ENCODE data around the gene EHF. TPM values are rescaled to one million over a fixed set of nuclear protein-coding genes. Genes with fewer than 3 reads are reported as not detected.

Gene EHF
- total RNA-seq, 4 donors from 2014 or later = 0.09 to 0.85 TPM; not detected in 2

DNA sequence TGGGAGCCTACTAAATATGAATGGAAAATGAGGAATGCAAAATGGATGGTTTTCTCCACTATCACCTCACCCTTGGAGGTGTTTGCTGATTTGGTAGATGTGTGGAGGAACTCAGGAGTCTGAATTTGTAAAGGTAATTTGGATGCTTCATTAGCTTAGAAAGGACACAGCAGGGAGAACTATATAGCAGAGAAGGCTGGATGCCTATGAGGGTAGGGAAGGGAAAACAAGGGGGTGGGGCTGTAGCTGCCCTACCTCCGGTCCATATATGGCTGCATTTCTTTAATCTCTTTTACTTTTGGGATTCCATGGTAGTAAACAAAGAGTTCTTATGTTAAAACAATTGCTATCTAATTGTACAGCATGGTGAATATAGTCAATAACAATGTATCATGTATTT, 4.8 kb upstream of the EHF start:
- Histone ChIP-seq H3K4me1 (no peaks in the 10 kb centered on the region), H3K27me3 (no peaks in the 10 kb centered on the region), H3K27ac (no peak overlapping the region), H3K36me3 (no peaks in the 10 kb centered on the region), H3K4me3 (no peak overlapping the region), H3K9me3 (no peaks in the 10 kb centered on the region)
- DNase-seq = no peak
- in situ Hi-C loops (cut with MboI; ENCODE audit: low sequenced_read_pairs in 4 of 4) = no loop called here
- intact Hi-C loops (cut with DNase I; ENCODE audit: low total_unique reads) = no loop called here
- ATAC-seq = no peak
- no peak for TF ChIP-seq POLR2A (IDR thresholded peaks at IDR 0.05)
- TF ChIP-seq, protein P1, sequence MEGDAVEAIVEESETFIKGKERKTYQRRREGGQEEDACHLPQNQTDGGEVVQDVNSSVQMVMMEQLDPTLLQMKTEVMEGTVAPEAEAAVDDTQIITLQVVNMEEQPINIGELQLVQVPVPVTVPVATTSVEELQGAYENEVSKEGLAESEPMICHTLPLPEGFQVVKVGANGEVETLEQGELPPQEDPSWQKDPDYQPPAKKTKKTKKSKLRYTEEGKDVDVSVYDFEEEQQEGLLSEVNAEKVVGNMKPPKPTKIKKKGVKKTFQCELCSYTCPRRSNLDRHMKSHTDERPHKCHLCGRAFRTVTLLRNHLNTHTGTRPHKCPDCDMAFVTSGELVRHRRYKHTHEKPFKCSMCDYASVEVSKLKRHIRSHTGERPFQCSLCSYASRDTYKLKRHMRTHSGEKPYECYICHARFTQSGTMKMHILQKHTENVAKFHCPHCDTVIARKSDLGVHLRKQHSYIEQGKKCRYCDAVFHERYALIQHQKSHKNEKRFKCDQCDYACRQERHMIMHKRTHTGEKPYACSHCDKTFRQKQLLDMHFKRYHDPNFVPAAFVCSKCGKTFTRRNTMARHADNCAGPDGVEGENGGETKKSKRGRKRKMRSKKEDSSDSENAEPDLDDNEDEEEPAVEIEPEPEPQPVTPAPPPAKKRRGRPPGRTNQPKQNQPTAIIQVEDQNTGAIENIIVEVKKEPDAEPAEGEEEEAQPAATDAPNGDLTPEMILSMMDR (IDR thresholded peaks at IDR 0.05 in 4 of 5, conservative IDR thresholded peaks at IDR 0.05 in 1 of 5) = no peak

DNA sequence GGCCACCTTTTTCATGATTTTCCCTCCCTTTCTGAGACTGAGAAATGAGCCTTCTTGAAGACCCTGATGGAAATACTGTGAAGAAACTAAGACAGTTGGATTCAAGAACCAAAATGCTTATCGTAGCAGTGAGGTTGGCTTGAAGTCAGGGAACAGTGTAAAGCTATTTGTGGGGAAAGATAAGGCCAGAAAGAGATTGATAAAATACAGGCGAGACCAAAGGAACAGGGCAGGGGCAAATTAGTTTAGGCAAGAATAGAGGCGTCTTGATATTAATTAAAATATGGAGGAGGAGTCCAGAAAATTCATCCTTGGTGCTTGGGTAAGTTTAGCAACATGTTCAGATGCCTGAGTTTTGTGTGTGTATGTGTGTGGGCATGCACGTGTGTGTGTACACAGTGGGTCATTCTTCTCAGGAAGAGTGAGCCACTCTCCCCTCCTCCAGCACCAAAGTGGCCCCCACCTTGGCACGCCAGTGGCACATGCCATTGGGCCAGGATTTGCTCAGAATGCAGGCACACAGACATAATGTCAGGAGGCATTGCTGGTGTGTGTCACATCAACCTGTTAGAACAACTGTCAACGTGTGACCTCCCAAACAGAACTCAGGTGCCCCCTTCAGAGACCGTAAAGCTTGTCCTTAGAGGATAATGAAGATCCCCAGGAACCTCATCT, 3.9 kb upstream of the EHF start:
- TF ChIP-seq POLR2A (IDR thresholded peaks at IDR 0.05) = no peak
- TF ChIP-seq, protein P1 (IDR thresholded peaks at IDR 0.05 in 4 of 5, conservative IDR thresholded peaks at IDR 0.05 in 1 of 5) = no peak
- Histone ChIP-seq H3K27me3 (no peaks in the 10 kb centered on the region), H3K27ac (no peak overlapping the region), H3K4me1 (no peaks in the 10 kb centered on the region), H3K36me3 (no peaks in the 10 kb centered on the region), H3K4me3 (no peak overlapping the region), H3K9me3 (no peaks in the 10 kb centered on the region)
- no peak for DNase-seq
- in situ Hi-C loops (cut with MboI; ENCODE audit: low sequenced_read_pairs in 4 of 4) (no loop called here), intact Hi-C loops (cut with DNase I; ENCODE audit: low total_unique reads) (no loop called here)
- ATAC-seq = no peak

DNA sequence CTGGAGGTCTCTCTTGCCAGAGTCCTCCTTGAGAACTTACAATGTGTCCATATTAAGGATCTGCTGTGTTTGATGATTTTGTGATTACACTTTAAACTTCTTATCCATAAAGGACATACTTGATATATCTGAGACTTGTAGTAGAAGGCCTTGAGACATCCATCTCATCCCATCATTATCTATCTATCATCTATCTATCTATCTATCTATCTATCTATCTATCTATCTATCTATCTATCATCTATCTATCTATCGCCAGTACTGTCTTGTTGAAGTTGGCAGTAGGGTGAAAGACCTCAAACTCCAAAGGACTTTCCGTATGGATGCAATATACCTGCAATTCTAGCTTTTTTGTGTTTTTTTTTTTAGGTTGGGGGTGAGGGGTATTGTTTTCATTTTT, 2.5 kb upstream of the EHF start:
- intact Hi-C loops (cut with DNase I; ENCODE audit: low total_unique reads) (no loop called here), in situ Hi-C loops (cut with MboI; ENCODE audit: low sequenced_read_pairs in 4 of 4) (no loop called here)
- ATAC-seq (no peak), DNase-seq (no peak)
- no peak overlapping the region for H3K4me3 ChIP-seq
- no peaks in the 10 kb centered on the region for H3K4me1 ChIP-seq
- TF ChIP-seq POLR2A (IDR thresholded peaks at IDR 0.05) = no peak
- TF ChIP-seq, protein P1 (IDR thresholded peaks at IDR 0.05 in 4 of 5, conservative IDR thresholded peaks at IDR 0.05 in 1 of 5) = no peak
- H3K27me3 ChIP-seq = no peaks in the 10 kb centered on the region
- no peaks in the 10 kb centered on the region for H3K9me3 ChIP-seq
- H3K27ac ChIP-seq = no peak overlapping the region
- no peaks in the 10 kb centered on the region for H3K36me3 ChIP-seq

DNA sequence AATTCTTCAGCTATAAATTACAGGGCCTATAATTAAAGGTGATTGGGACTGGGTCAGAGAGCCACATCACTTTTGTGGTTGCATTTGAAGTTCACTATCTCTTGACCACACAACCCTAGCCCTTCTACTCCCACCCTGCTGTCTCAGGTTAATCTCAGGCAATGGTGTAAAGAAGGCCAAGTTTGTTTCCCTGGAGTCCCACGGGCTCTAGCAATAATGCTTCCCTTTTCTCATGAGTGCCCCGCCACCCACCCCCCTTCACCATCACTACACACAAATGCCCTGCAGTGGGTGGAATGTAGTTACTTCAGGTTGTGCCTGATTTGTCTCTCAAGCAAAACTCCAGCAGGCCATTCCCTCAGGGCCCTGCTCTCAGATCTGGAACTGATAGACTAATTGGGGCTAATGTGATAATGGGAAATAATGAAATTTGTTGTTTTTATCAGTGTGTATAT, 1.8 kb upstream of the EHF start:
- Histone ChIP-seq H3K4me1 (no peaks in the 10 kb centered on the region), H3K9me3 (no peaks in the 10 kb centered on the region), H3K36me3 (no peaks in the 10 kb centered on the region), H3K27me3 (no peaks in the 10 kb centered on the region), H3K27ac (no peak overlapping the region), H3K4me3 (no peak overlapping the region)
- TF ChIP-seq, protein P1 (IDR thresholded peaks at IDR 0.05 in 4 of 5, conservative IDR thresholded peaks at IDR 0.05 in 1 of 5) = no peak
- TF ChIP-seq POLR2A (IDR thresholded peaks at IDR 0.05) = no peak
- no peak for DNase-seq
- in situ Hi-C loops (cut with MboI; ENCODE audit: low sequenced_read_pairs in 4 of 4) = no loop called here
- intact Hi-C loops (cut with DNase I; ENCODE audit: low total_unique reads) = no loop called here
- ATAC-seq = no peak

GRCh38 chr11:34620202-34620601, 691 bp upstream of the EHF start:
- no peak for TF ChIP-seq POLR2A (IDR thresholded peaks at IDR 0.05)
- TF ChIP-seq, protein P1 (IDR thresholded peaks at IDR 0.05 in 4 of 5, conservative IDR thresholded peaks at IDR 0.05 in 1 of 5) = no peak
- no peak overlapping the region for H3K27ac ChIP-seq
- no peak for DNase-seq
- no peaks in the 10 kb centered on the region for H3K4me1 ChIP-seq
- no peaks in the 10 kb centered on the region for H3K36me3 ChIP-seq
- ATAC-seq = no peak
- H3K27me3 ChIP-seq = no peaks in the 10 kb centered on the region
- in situ Hi-C loops (cut with MboI; ENCODE audit: low sequenced_read_pairs in 4 of 4) (no loop called here), intact Hi-C loops (cut with DNase I; ENCODE audit: low total_unique reads) (no loop called here)
- H3K9me3 ChIP-seq = no peaks in the 10 kb centered on the region
- H3K4me3 ChIP-seq = no peak overlapping the region
